Ovary (tissue), 3 donors: ENCODE results near the gene CCDC137.

Experiments used
- EP300 ChIP-seq: sonication (generic); formaldehyde crosslinking; IDR thresholded peaks from one replicate; pipeline ENCODE4 v1.6.1; 2017; ENCODE audit warnings: antibody characterized with exemption
- POLR2A ChIP-seq: fragments of 450-650 bp; IDR thresholded peaks from one replicate; pipeline ENCODE4 v1.6.1; 2017; ENCODE audit warnings: antibody characterized with exemption, mild to moderate bottlenecking, moderate library complexity
- TF ChIP-seq, protein P1 (sequence below), 3 donors: fragments of 450-650 bp in 2 of 3; fragments of 200-600 bp in 1 of 3; IDR thresholded peaks; one replicate each; pipeline versions ENCODE4 v1.5.1 to v1.8.0; 2016 to 2022; ENCODE audit warnings: antibody characterized with exemption in 3 of 3, mild to moderate bottlenecking in 1 of 3
- donor health status: DM: no; HTN: no; CAD: no.

DNA sequence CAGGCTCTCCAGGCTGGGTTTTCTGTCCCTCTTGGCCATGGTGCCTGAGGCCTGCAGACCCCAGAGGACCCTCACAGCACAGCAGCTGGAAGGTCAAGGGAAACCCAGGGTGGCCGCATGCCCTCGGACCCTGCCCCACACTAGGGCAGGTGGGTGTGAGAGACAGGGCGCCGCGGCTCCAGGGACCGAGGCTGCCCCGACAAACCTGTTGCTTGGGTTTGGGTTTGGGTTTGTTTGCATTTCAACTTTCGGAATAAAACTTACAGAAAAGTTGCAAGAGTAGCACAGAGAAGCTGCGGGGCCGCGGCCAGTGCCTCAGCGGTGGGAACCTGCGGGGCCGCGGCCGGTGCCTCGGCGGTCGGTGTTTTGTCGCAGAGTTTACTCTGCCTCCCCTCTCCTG lies 25.1 kb downstream of the CCDC137 start:
- TF ChIP-seq, protein P1, sequence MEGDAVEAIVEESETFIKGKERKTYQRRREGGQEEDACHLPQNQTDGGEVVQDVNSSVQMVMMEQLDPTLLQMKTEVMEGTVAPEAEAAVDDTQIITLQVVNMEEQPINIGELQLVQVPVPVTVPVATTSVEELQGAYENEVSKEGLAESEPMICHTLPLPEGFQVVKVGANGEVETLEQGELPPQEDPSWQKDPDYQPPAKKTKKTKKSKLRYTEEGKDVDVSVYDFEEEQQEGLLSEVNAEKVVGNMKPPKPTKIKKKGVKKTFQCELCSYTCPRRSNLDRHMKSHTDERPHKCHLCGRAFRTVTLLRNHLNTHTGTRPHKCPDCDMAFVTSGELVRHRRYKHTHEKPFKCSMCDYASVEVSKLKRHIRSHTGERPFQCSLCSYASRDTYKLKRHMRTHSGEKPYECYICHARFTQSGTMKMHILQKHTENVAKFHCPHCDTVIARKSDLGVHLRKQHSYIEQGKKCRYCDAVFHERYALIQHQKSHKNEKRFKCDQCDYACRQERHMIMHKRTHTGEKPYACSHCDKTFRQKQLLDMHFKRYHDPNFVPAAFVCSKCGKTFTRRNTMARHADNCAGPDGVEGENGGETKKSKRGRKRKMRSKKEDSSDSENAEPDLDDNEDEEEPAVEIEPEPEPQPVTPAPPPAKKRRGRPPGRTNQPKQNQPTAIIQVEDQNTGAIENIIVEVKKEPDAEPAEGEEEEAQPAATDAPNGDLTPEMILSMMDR (IDR thresholded peaks at IDR 0.05): no peak
- TF ChIP-seq POLR2A (no peak), EP300 (no peak)
